PC-3 (cell line): ENCODE results near the gene CCDC38. TPM values are rescaled to one million over a fixed set of nuclear protein-coding genes. Genes with fewer than 3 reads are reported as not detected.

Source experiments
- ATAC-seq: fragments of 200-7000 bp; cut with Tn5 transposase; 2 replicates; pipeline ENCODE4 v1.9.1; 2020; ENCODE audit warnings: mild to moderate bottlenecking, moderate library complexity
- BruUV-seq: library from RNA; stranded (reverse); fragments of 400-500 nt; replicated peaks from 2 replicates; lab custom pipeline; 2021; lab: Mats Ljungman, UMichigan
- CTCF ChIA-PET: fragments of 300-600 bp; sonication (Branson Sonifier 250); formaldehyde crosslinking; loops from one replicate; lab custom pipeline; 2022; ENCODE audit warnings: antibody characterized with exemption; lab: Charles Lee
- POLR2A ChIA-PET: fragments of 300-600 bp; sonication (Branson Sonifier 250); formaldehyde crosslinking; loops from one replicate; lab custom pipeline; 2022; ENCODE audit warnings: antibody characterized with exemption; ENCODE audit not compliant: unreplicated experiment; lab: Charles Lee
- DNase-seq: peaks from one replicate; pipeline ENCODE4 v3.0.0-alpha.2; 2015
- H2AFZ ChIP-seq: fragments of 300-600 bp; sonication (generic); 2 replicates; pipeline ENCODE4 v1.6.0; 2016; ENCODE audit warnings: antibody characterized with exemption, low read length
- H3F3A ChIP-seq: fragments of 300-600 bp; sonication (generic); one replicate; pipeline ENCODE4 v1.6.0; 2017; ENCODE audit warnings: antibody characterized with exemption, low read length, control low read depth, mild to moderate bottlenecking; ENCODE audit not compliant: unreplicated experiment
- H3K27ac ChIP-seq: fragments of 300-600 bp; sonication (generic); 2 replicates; pipeline ENCODE4 v1.5.1; 2016; ENCODE audit warnings: mild to moderate bottlenecking, low read length
- H3K27me3 ChIP-seq: fragments of 300-600 bp; sonication (generic); 2 replicates; pipeline ENCODE4 v1.6.1; 2016; ENCODE audit warnings: low read length, mixed read lengths
- H3K36me3 ChIP-seq: fragments of 300-600 bp; sonication (generic); 2 replicates; pipeline ENCODE4 v1.6.1; 2016; ENCODE audit warnings: low read depth, mixed run types, low read length, mixed read lengths
- H3K4me1 ChIP-seq: fragments of 300-600 bp; sonication (generic); 2 replicates; pipeline ENCODE4 v1.5.1; 2016; ENCODE audit warnings: low read length; ENCODE audit not compliant: insufficient read depth
- H3K4me2 ChIP-seq: fragments of 300-600 bp; sonication (generic); 2 replicates; pipeline ENCODE4 v1.6.0; 2016; ENCODE audit warnings: low read length
- H3K4me3 ChIP-seq: fragments of 300-600 bp; sonication (generic); 2 replicates; pipeline ENCODE4 v1.5.1; 2016; ENCODE audit warnings: mild to moderate bottlenecking, low read length, mixed read lengths
- H3K79me2 ChIP-seq: fragments of 300-600 bp; sonication (generic); 2 replicates; pipeline ENCODE4 v1.6.1; 2017; ENCODE audit warnings: low read length, mixed read lengths
- H3K9ac ChIP-seq: fragments of 300-600 bp; sonication (generic); 2 replicates; pipeline ENCODE4 v1.6.0; 2016; ENCODE audit warnings: mild to moderate bottlenecking, low read length
- H3K9me2 ChIP-seq: fragments of 300-600 bp; sonication (generic); replicated peaks from 2 replicates; pipeline ENCODE4 v1.6.1; 2016; ENCODE audit warnings: mixed run types, low read length, mixed read lengths
- H3K9me3 ChIP-seq: fragments of 300-600 bp; sonication (generic); 2 replicates; pipeline ENCODE4 v1.6.1; 2016; ENCODE audit warnings: low read length, mixed read lengths
- H4K20me1 ChIP-seq: fragments of 300-600 bp; sonication (generic); 2 replicates; pipeline ENCODE4 v1.6.1; 2016; ENCODE audit warnings: low read length, mixed read lengths
- CTCF ChIP-seq: fragments of 300-600 bp; sonication (generic); conservative IDR thresholded peaks from 2 replicates; pipeline ENCODE4 v1.5.1; 2017; ENCODE audit warnings: antibody characterized with exemption, low read depth, mild to moderate bottlenecking, low read length
- EZH2 ChIP-seq: fragments of 300-600 bp; sonication (generic); IDR thresholded peaks from one replicate; pipeline ENCODE4 v1.6.1; 2017; ENCODE audit warnings: antibody characterized with exemption, mild to moderate bottlenecking, low read length; ENCODE audit not compliant: unreplicated experiment
- EZH2phosphoT487 ChIP-seq: fragments of 300-600 bp; sonication (generic); IDR thresholded peaks from 2 replicates; pipeline ENCODE4 v1.6.1; 2018; ENCODE audit warnings: mild to moderate bottlenecking, antibody characterized with exemption, low read length, borderline replicate concordance
- intact Hi-C: fragments of 100-400 bp; cut with micrococcal nuclease; formaldehyde crosslinking; loops from 2 replicates; pipeline ENCODE4 v1.9.0; 2023
- total RNA-seq: library from RNA; depleted of rRNA; stranded (reverse); fragments of >200 nt; gene quantifications from 2 replicates; pipeline ENCODE4 v1.2.3, GENCODE V29; 2014

The CCDC38 gene
- total RNA-seq, 1 experiment from 2014 or later: not detected

GRCh38 chr12:95989504-95990123 is 47.2 kb upstream of the CCDC38 start:
- no peak overlapping the region for H2AFZ ChIP-seq
- no peak for TF ChIP-seq EZH2
- no peak for TF ChIP-seq CTCF
- no peak for TF ChIP-seq EZH2phosphoT487
- no peaks in the 10 kb centered on the region for H3K9me2 ChIP-seq
- H4K20me1 ChIP-seq: no peaks in the 10 kb centered on the region
- ChIA-PET POLR2A (no interaction called here), CTCF (no interaction called here)
- H3K9me3 ChIP-seq: no peaks in the 10 kb centered on the region
- BruUV-seq: no TSS peak
- no peaks in the 10 kb centered on the region for H3F3A ChIP-seq
- no peaks in the 10 kb centered on the region for H3K79me2 ChIP-seq
- no peak overlapping the region for H3K27ac ChIP-seq
- no peaks in the 10 kb centered on the region for H3K27me3 ChIP-seq
- no peak overlapping the region for H3K9ac ChIP-seq
- no peak overlapping the region for H3K4me2 ChIP-seq
- H3K4me3 ChIP-seq: no peak overlapping the region
- ATAC-seq (no peak), DNase-seq (no peak)
- no peaks in the 10 kb centered on the region for H3K4me1 ChIP-seq
- intact Hi-C loops: no loop called here
- H3K36me3 ChIP-seq: no peaks in the 10 kb centered on the region

GRCh38 chr12:95988506-95989275 is 46.3 kb upstream of the CCDC38 start:
- DNase-seq: no peak
- H3K9me3 ChIP-seq: no peaks in the 10 kb centered on the region
- no peak overlapping the region for H3K4me3 ChIP-seq
- H3K36me3 ChIP-seq: no peaks in the 10 kb centered on the region
- ChIA-PET POLR2A (no interaction called here), CTCF (no interaction called here)
- TF ChIP-seq EZH2 (no peak), EZH2phosphoT487 (no peak), CTCF (no peak)
- no peak overlapping the region for H3K27ac ChIP-seq
- no peaks in the 10 kb centered on the region for H4K20me1 ChIP-seq
- BruUV-seq: no TSS peak
- H3K27me3 ChIP-seq: no peaks in the 10 kb centered on the region
- H3K4me1 ChIP-seq: no peaks in the 10 kb centered on the region
- no peaks in the 10 kb centered on the region for H3F3A ChIP-seq
- intact Hi-C loops: no loop called here
- no peaks in the 10 kb centered on the region for H3K79me2 ChIP-seq
- no peak overlapping the region for H3K4me2 ChIP-seq
- no peak for ATAC-seq
- no peaks in the 10 kb centered on the region for H3K9me2 ChIP-seq
- H2AFZ ChIP-seq: no peak overlapping the region
- no peak overlapping the region for H3K9ac ChIP-seq
